ENCODE results near the gene GNG2. TPM values are rescaled to one million over a fixed set of nuclear protein-coding genes. Genes with fewer than 3 reads are reported as not detected.

Gene GNG2
- total and polyA plus RNA-seq, 10 donors: 23.6 to 180 (median 99.1) TPM

GRCh38 chr14:51869411-51870100, 9.1 kb downstream of the GNG2 start:
- Histone ChIP-seq H3K4me1 (peaks cover 62 to 100% (median 89%) of the 10 kb centered on the region in 6 donors), H3K9me3 (no peaks in the 10 kb centered on the region), H3K27ac (peak overlapping the region in 5 of 8 donors; percentile 22 to 80 (median 73)), H3K27me3 (replicated peaks in 1 of 7) (no peaks in the 10 kb centered on the region), H3K36me3 (no peaks in the 10 kb centered on the region), H3K4me3 (peak overlapping the region in 1 of 8 donors; percentile 11)
- TF ChIP-seq POLR2AphosphoS5 (IDR thresholded peaks at IDR 0.05) (no peak), CTCF (IDR thresholded peaks at IDR 0.05 in 8 of 11, conservative IDR thresholded peaks at IDR 0.05 in 3 of 11) (no peak)
- WGBS, 5 donors: 72 to 82% (median 79%) methylated on average over 9 of the region's 9 CpGs
- intact Hi-C loops (cut with DNase I; ENCODE audit: low total_unique reads): loop anchor here (10.0 kb wide), 1 partner anchor 95 kb away; no protein-coding TSS in a partner anchor
- no peak for DNase-seq

- Histone ChIP-seq H3K36me3 (no peaks in the 10 kb centered on the region), H3K4me3 (no peak overlapping the region), H3K4me1 (peaks cover 62 to 99% (median 86%) of the 10 kb centered on the region in 6 donors), H3K9me3 (no peaks in the 10 kb centered on the region), H3K27me3 (replicated peaks in 1 of 7) (no peaks in the 10 kb centered on the region), H3K27ac (peak overlapping the region in 2 of 8 donors; percentile 8 to 80)
- intact Hi-C loops (cut with DNase I; ENCODE audit: low total_unique reads): no loop called here
- no peak for DNase-seq
- no peak for TF ChIP-seq CTCF (IDR thresholded peaks at IDR 0.05 in 8 of 11, conservative IDR thresholded peaks at IDR 0.05 in 3 of 11)
- no peak for TF ChIP-seq POLR2AphosphoS5 (IDR thresholded peaks at IDR 0.05)
- TF ChIP-seq POLR2A (IDR thresholded peaks at IDR 0.05): no peak
- WGBS, 5 donors: 62 to 86% (median 83%) methylated on average over 2 of the region's 2 CpGs
These were observed 10.2 kb downstream of the GNG2 start for GRCh38 chr14:51870606-51871005.

GRCh38 chr14:51871846-51872245, 11.4 kb downstream of the GNG2 start:
- TF ChIP-seq POLR2AphosphoS5 (IDR thresholded peaks at IDR 0.05) (no peak), POLR2A (IDR thresholded peaks at IDR 0.05) (no peak), CTCF (IDR thresholded peaks at IDR 0.05 in 8 of 11, conservative IDR thresholded peaks at IDR 0.05 in 3 of 11) (no peak)
- Histone ChIP-seq H3K27ac (peak overlapping the region in 3 of 8 donors; percentile 77 to 85 (median 78)), H3K27me3 (replicated peaks in 1 of 7) (no peaks in the 10 kb centered on the region), H3K4me3 (peak overlapping the region in 1 of 8 donors; percentile 16), H3K36me3 (no peaks in the 10 kb centered on the region), H3K4me1 (peaks cover 55 to 99% (median 80%) of the 10 kb centered on the region in 6 donors), H3K9me3 (no peaks in the 10 kb centered on the region)
- WGBS, 5 donors: 52 to 68% (median 58%) methylated on average over 2 of the region's 2 CpGs
- intact Hi-C loops (cut with DNase I; ENCODE audit: low total_unique reads): no loop called here
- no peak for DNase-seq

- H3K27me3 ChIP-seq (replicated peaks in 1 of 7): no peaks in the 10 kb centered on the region
- WGBS, 5 donors: 45 to 88% (median 70%) methylated on average over 3 of the region's 3 CpGs
- TF ChIP-seq CTCF (IDR thresholded peaks at IDR 0.05 in 8 of 11, conservative IDR thresholded peaks at IDR 0.05 in 3 of 11) (no peak), POLR2A (IDR thresholded peaks at IDR 0.05) (no peak), POLR2AphosphoS5 (IDR thresholded peaks at IDR 0.05) (no peak)
- peaks cover 49 to 99% (median 78%) of the 10 kb centered on the region in 6 donors for H3K4me1 ChIP-seq
- H3K27ac ChIP-seq: peak overlapping the region in 6 of 8 donors; percentile 55 to 85 (median 74)
- H3K36me3 ChIP-seq: no peaks in the 10 kb centered on the region
- no peak for DNase-seq
- intact Hi-C loops (cut with DNase I; ENCODE audit: low total_unique reads): no loop called here
- no peaks in the 10 kb centered on the region for H3K9me3 ChIP-seq
- peak overlapping the region in 1 of 8 donors; percentile 16 for H3K4me3 ChIP-seq
These were observed 12.0 kb downstream of the GNG2 start for GRCh38 chr14:51872396-51872795.
